SK-N-SH treated with all-trans-retinoic acid at 6 μM for 48 hours (cell line): ENCODE measurements around the gene EDIL3.

ENCODE experiments used
- ATAC-seq: fragments of 200-7000 bp; cut with Tn5 transposase; 3 replicates; pipeline ENCODE4 v1.9.1; 2020; ENCODE audit warnings: mild to moderate bottlenecking, moderate library complexity
- ARNTL ChIP-seq: fragments of 450-650 bp; formaldehyde crosslinking; IDR thresholded peaks from 2 replicates; pipeline ENCODE4 v1.5.0; 2020; ENCODE audit warnings: low read depth, mild to moderate bottlenecking, moderate library complexity, borderline replicate concordance
- BACH2 ChIP-seq: fragments of 250-450 bp; sonication (Bioruptor Pico); IDR thresholded peaks from 2 replicates; pipeline ENCODE4 v1.9.0; 2021; ENCODE audit warnings: mild to moderate bottlenecking, borderline replicate concordance
- CSDC2 ChIP-seq: fragments of 250-450 bp; sonication (Bioruptor Pico); IDR thresholded peaks from 2 replicates; pipeline ENCODE4 v1.5.0; 2020; ENCODE audit warnings: mild to moderate bottlenecking, moderate library complexity
- ESRRG ChIP-seq: fragments of 250-450 bp; sonication (Bioruptor Pico); IDR thresholded peaks from 2 replicates; pipeline ENCODE4 v1.6.1; 2021; ENCODE audit warnings: mild to moderate bottlenecking
- GLIS3 ChIP-seq: fragments of 250-450 bp; sonication (Bioruptor Pico); IDR thresholded peaks from 2 replicates; pipeline ENCODE4 v1.5.0; 2020; ENCODE audit warnings: mild to moderate bottlenecking, moderate library complexity
- ISL1 ChIP-seq: fragments of 250-450 bp; sonication (Bioruptor Pico); IDR thresholded peaks from 2 replicates; pipeline ENCODE4 v2.1.2; 2022; ENCODE audit warnings: mild to moderate bottlenecking, moderate library complexity
- OSR1 ChIP-seq: fragments of 250-450 bp; sonication (Bioruptor Pico); IDR thresholded peaks from 2 replicates; pipeline ENCODE4 v1.8.0; 2022; ENCODE audit warnings: moderate library complexity, mild to moderate bottlenecking, inconsistent platforms
- PPARA ChIP-seq: fragments of 250-450 bp; sonication (Bioruptor Pico); IDR thresholded peaks from 2 replicates; pipeline ENCODE4 v1.5.0; 2020; ENCODE audit warnings: mild to moderate bottlenecking, borderline replicate concordance
- SNAI2 ChIP-seq: fragments of 250-450 bp; sonication (Bioruptor Pico); IDR thresholded peaks from 2 replicates; pipeline ENCODE4 v1.5.0; 2020; ENCODE audit warnings: mild to moderate bottlenecking, moderate library complexity
- TCF4 ChIP-seq: fragments of 250-450 bp; sonication (Bioruptor Pico); IDR thresholded peaks from 2 replicates; pipeline ENCODE4 v1.8.0; 2021; ENCODE audit warnings: mild to moderate bottlenecking, moderate library complexity, borderline replicate concordance
- TOX ChIP-seq: fragments of 250-450 bp; sonication (Bioruptor Pico); IDR thresholded peaks from 2 replicates; pipeline ENCODE4 v1.8.0; 2021; ENCODE audit warnings: mild to moderate bottlenecking, moderate library complexity, borderline replicate concordance
- ZC3H10 ChIP-seq: fragments of 250-450 bp; sonication (Bioruptor Pico); IDR thresholded peaks from 2 replicates; pipeline ENCODE4 v1.5.1; 2021; ENCODE audit warnings: mild to moderate bottlenecking, moderate library complexity
- ZFP30 ChIP-seq: fragments of 450-650 bp; formaldehyde crosslinking; IDR thresholded peaks from 2 replicates; pipeline ENCODE4 v1.5.0; 2022; ENCODE audit warnings: mild to moderate bottlenecking, moderate library complexity
- ZNF565 ChIP-seq: fragments of 450-650 bp; formaldehyde crosslinking; conservative IDR thresholded peaks from 2 replicates; pipeline ENCODE4 v1.5.0; 2020; ENCODE audit warnings: low read depth, mild to moderate bottlenecking, moderate library complexity
- ZNF70 ChIP-seq: fragments of 450-650 bp; formaldehyde crosslinking; IDR thresholded peaks from 2 replicates; pipeline ENCODE4 v1.5.0; 2020; ENCODE audit warnings: mild to moderate bottlenecking, moderate library complexity
- ZNF8 ChIP-seq: fragments of 450-650 bp; formaldehyde crosslinking; IDR thresholded peaks from 2 replicates; pipeline ENCODE4 v1.5.0; 2020; ENCODE audit warnings: mild to moderate bottlenecking, moderate library complexity
- TF ChIP-seq, protein P1 (sequence below): fragments of 250-450 bp; sonication (Bioruptor Pico); IDR thresholded peaks from 2 replicates; pipeline ENCODE4 v1.8.0; 2020; ENCODE audit warnings: mild to moderate bottlenecking, moderate library complexity, borderline replicate concordance
- TF ChIP-seq, protein P2 (sequence below): fragments of 250-450 bp; sonication (Bioruptor Pico); IDR thresholded peaks from 2 replicates; pipeline ENCODE4 v1.8.0; 2021; ENCODE audit warnings: low read depth, mild to moderate bottlenecking, moderate library complexity, borderline replicate concordance
- TF ChIP-seq, protein P3 (sequence below): fragments of 250-450 bp; sonication (Bioruptor Pico); IDR thresholded peaks from 2 replicates; pipeline ENCODE4 v1.5.1; 2020; ENCODE audit warnings: low read depth, mild to moderate bottlenecking, moderate library complexity
- TF ChIP-seq, protein P4 (sequence below): fragments of 250-450 bp; sonication (Bioruptor Pico); IDR thresholded peaks from 2 replicates; pipeline ENCODE4 v1.5.1; 2021; ENCODE audit warnings: mild to moderate bottlenecking, moderate library complexity
- TF ChIP-seq, protein P5 (sequence below): fragments of 250-450 bp; sonication (Bioruptor Pico); IDR thresholded peaks from 2 replicates; pipeline ENCODE4 v1.5.0; 2020; ENCODE audit warnings: mild to moderate bottlenecking, moderate library complexity

Gene EDIL3

DNA sequence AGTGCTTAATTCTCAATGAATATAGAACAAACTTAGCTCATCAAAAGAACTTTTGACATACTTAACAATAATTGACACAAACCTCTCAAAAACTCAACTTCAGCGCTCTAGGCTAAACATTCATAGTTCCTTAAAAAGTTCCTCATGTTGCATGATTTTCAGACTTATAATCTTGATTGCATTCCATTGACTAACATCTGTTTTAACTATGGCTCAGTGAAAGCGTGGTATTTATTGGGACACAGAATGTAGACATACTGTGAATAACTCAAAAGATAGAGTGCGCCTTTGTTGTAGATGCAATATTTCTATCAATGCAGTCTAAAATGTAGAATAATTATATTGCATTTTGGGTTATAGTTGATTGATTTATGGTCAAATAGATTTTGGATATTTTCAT, 436.9 kb downstream of the EDIL3 start:
- TF ChIP-seq BACH2 = no peak
- TF ChIP-seq, protein P1, sequence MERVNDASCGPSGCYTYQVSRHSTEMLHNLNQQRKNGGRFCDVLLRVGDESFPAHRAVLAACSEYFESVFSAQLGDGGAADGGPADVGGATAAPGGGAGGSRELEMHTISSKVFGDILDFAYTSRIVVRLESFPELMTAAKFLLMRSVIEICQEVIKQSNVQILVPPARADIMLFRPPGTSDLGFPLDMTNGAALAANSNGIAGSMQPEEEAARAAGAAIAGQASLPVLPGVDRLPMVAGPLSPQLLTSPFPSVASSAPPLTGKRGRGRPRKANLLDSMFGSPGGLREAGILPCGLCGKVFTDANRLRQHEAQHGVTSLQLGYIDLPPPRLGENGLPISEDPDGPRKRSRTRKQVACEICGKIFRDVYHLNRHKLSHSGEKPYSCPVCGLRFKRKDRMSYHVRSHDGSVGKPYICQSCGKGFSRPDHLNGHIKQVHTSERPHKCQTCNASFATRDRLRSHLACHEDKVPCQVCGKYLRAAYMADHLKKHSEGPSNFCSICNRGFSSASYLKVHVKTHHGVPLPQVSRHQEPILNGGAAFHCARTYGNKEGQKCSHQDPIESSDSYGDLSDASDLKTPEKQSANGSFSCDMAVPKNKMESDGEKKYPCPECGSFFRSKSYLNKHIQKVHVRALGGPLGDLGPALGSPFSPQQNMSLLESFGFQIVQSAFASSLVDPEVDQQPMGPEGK (CRISPR knock-in tag) = no peak
- no peak for TF ChIP-seq ZC3H10 (CRISPR knock-in tag)
- no peak for TF ChIP-seq OSR1 (CRISPR knock-in tag)
- TF ChIP-seq, protein P2, sequence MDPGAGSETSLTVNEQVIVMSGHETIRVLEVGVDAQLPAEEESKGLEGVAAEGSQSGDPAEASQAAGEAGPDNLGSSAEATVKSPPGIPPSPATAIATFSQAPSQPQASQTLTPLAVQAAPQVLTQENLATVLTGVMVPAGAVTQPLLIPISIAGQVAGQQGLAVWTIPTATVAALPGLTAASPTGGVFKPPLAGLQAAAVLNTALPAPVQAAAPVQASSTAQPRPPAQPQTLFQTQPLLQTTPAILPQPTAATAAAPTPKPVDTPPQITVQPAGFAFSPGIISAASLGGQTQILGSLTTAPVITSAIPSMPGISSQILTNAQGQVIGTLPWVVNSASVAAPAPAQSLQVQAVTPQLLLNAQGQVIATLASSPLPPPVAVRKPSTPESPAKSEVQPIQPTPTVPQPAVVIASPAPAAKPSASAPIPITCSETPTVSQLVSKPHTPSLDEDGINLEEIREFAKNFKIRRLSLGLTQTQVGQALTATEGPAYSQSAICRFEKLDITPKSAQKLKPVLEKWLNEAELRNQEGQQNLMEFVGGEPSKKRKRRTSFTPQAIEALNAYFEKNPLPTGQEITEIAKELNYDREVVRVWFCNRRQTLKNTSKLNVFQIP (CRISPR knock-in tag) = no peak
- TF ChIP-seq GLIS3 (CRISPR knock-in tag) = no peak
- TF ChIP-seq CSDC2 = no peak
- TF ChIP-seq ESRRG = no peak
- TF ChIP-seq ZNF70 = no peak
- TF ChIP-seq, protein P3, sequence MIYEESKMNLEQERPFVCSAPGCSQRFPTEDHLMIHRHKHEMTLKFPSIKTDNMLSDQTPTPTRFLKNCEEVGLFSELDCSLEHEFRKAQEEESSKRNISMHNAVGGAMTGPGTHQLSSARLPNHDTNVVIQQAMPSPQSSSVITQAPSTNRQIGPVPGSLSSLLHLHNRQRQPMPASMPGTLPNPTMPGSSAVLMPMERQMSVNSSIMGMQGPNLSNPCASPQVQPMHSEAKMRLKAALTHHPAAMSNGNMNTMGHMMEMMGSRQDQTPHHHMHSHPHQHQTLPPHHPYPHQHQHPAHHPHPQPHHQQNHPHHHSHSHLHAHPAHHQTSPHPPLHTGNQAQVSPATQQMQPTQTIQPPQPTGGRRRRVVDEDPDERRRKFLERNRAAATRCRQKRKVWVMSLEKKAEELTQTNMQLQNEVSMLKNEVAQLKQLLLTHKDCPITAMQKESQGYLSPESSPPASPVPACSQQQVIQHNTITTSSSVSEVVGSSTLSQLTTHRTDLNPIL = no peak
- TF ChIP-seq TCF4 (CRISPR knock-in tag) = no peak
- TF ChIP-seq ZFP30 (CRISPR knock-in tag) = no peak
- TF ChIP-seq TOX (CRISPR knock-in tag) = no peak
- TF ChIP-seq, all 23 proteins: peak for 0
- ATAC-seq = no peak

DNA sequence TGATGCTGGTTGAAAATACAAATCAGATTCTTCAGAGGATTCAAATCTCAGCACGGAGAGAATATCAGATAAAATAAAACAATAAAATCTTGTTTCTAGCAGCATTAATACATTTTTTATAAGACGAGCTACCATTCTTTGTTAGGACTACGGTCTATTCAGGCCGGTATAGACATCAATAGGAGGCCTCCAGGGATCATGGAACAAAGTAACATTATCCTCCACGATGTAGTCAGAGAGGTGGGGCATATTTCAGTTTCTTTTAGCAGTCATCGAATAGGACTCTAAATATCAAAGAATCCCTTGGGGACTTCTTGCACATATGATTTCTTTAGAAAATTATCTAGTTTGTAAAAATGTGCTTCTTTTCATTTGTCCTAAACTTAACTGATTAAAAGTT, 438.2 kb downstream of the EDIL3 start:
- no peak for ATAC-seq
- TF ChIP-seq, protein P3 = no peak
- no peak for TF ChIP-seq ZNF8 (CRISPR knock-in tag)
- no peak for TF ChIP-seq CSDC2
- TF ChIP-seq SNAI2 (CRISPR knock-in tag) = no peak
- TF ChIP-seq, protein P2 (CRISPR knock-in tag) = no peak
- TF ChIP-seq, protein P4, sequence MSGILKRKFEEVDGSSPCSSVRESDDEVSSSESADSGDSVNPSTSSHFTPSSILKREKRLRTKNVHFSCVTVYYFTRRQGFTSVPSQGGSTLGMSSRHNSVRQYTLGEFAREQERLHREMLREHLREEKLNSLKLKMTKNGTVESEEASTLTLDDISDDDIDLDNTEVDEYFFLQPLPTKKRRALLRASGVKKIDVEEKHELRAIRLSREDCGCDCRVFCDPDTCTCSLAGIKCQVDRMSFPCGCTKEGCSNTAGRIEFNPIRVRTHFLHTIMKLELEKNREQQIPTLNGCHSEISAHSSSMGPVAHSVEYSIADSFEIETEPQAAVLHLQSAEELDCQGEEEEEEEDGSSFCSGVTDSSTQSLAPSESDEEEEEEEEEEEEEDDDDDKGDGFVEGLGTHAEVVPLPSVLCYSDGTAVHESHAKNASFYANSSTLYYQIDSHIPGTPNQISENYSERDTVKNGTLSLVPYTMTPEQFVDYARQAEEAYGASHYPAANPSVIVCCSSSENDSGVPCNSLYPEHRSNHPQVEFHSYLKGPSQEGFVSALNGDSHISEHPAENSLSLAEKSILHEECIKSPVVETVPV (CRISPR knock-in tag) = no peak
- TF ChIP-seq, protein P5, sequence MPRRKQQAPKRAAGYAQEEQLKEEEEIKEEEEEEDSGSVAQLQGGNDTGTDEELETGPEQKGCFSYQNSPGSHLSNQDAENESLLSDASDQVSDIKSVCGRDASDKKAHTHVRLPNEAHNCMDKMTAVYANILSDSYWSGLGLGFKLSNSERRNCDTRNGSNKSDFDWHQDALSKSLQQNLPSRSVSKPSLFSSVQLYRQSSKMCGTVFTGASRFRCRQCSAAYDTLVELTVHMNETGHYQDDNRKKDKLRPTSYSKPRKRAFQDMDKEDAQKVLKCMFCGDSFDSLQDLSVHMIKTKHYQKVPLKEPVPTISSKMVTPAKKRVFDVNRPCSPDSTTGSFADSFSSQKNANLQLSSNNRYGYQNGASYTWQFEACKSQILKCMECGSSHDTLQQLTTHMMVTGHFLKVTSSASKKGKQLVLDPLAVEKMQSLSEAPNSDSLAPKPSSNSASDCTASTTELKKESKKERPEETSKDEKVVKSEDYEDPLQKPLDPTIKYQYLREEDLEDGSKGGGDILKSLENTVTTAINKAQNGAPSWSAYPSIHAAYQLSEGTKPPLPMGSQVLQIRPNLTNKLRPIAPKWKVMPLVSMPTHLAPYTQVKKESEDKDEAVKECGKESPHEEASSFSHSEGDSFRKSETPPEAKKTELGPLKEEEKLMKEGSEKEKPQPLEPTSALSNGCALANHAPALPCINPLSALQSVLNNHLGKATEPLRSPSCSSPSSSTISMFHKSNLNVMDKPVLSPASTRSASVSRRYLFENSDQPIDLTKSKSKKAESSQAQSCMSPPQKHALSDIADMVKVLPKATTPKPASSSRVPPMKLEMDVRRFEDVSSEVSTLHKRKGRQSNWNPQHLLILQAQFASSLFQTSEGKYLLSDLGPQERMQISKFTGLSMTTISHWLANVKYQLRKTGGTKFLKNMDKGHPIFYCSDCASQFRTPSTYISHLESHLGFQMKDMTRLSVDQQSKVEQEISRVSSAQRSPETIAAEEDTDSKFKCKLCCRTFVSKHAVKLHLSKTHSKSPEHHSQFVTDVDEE (CRISPR knock-in tag) = no peak
- no peak for TF ChIP-seq ISL1 (CRISPR knock-in tag)
- TF ChIP-seq ZC3H10 (CRISPR knock-in tag) = no peak
- TF ChIP-seq GLIS3 (CRISPR knock-in tag) = no peak
- TF ChIP-seq ZFP30 (CRISPR knock-in tag) = no peak
- TF ChIP-seq ARNTL (CRISPR knock-in tag) = no peak
- TF ChIP-seq PPARA (CRISPR knock-in tag) = no peak
- TF ChIP-seq ESRRG = no peak
- no peak for TF ChIP-seq ZNF70
- no peak for TF ChIP-seq TOX (CRISPR knock-in tag)
- no peak for TF ChIP-seq OSR1 (CRISPR knock-in tag)
- no peak for TF ChIP-seq ZNF565
- TF ChIP-seq BACH2 = no peak
